H1 (cell line): ENCODE measurements around the gene PTPRD. TPM values are rescaled to one million over a fixed set of nuclear protein-coding genes. Genes with fewer than 3 reads are reported as not detected.

Experiments used
- BRCA1 ChIP-seq: IDR thresholded peaks from 2 replicates; pipeline ENCODE4 v1.6.1; 2012; ENCODE audit warnings: low read depth, low read length, improper control_type of control experiment
- CHD7 ChIP-seq: fragments of 300-600 bp; sonication (generic); IDR thresholded peaks from 2 replicates; pipeline ENCODE4 v1.7.1; 2012; ENCODE audit warnings: low read length, moderate library complexity, mild to moderate bottlenecking, inconsistent platforms; ENCODE audit not compliant: insufficient replicate concordance
- FOSL1 ChIP-seq: IDR thresholded peaks from 2 replicates; pipeline ENCODE4 v1.6.1; 2011; ENCODE audit warnings: mild to moderate bottlenecking, low read depth, low read length, moderate library complexity; ENCODE audit not compliant: insufficient read depth
- HDAC2 ChIP-seq, 2 experiments: fragments of 300-600 bp in 1 of 2; sonication (generic) in 1 of 2; IDR thresholded peaks; 2 replicates each; pipeline ENCODE4 v1.6.1; 2011 to 2012; ENCODE audit warnings: low read depth in 2 of 2, low read length in 2 of 2, mild to moderate bottlenecking in 2 of 2, moderate library complexity in 2 of 2, borderline replicate concordance in 1 of 2, inconsistent platforms in 1 of 2
- RBBP5 ChIP-seq: IDR thresholded peaks from 2 replicates; pipeline ENCODE4 v1.7.1; 2012; ENCODE audit warnings: low read depth, mild to moderate bottlenecking, inconsistent platforms, low read length, moderate library complexity, borderline replicate concordance
- RXRA ChIP-seq: IDR thresholded peaks from 2 replicates; pipeline ENCODE4 v1.6.1; 2011; ENCODE audit warnings: low read depth, mild to moderate bottlenecking, low read length, moderate library complexity; ENCODE audit not compliant: insufficient read depth
- SAP30 ChIP-seq: fragments of 300-600 bp; sonication (generic); IDR thresholded peaks from 2 replicates; pipeline ENCODE4 v1.7.1; 2012; ENCODE audit warnings: low read length, moderate library complexity, mild to moderate bottlenecking, inconsistent platforms; ENCODE audit not compliant: insufficient read depth, insufficient replicate concordance
- SIRT6 ChIP-seq: IDR thresholded peaks from one replicate; pipeline ENCODE4 v1.7.1; 2012; ENCODE audit warnings: low read length, inconsistent platforms
- USF2 ChIP-seq: IDR thresholded peaks from 2 replicates; pipeline ENCODE4 v1.6.1; 2011; ENCODE audit warnings: low read length, improper control_type of control experiment
- polyA plus RNA-seq, 7 experiments: library from polyadenylated mRNA; depleted of rRNA in 3 of 7; stranded (reverse) in 5 of 7; unstranded in 2 of 7; fragments of >200 nt in 5 of 7; fragments of 200-250 nt in 2 of 7; gene quantifications; 1 replicate in 5 of 7; 2 replicates in 1 of 7; 4 replicates in 1 of 7; pipeline versions ENCODE4 v1.2.1 to v1.2.3, GENCODE V29; 2011 to 2013; ENCODE audit warnings: missing spikeins in 2 of 7, mixed read lengths in 2 of 7
- total RNA-seq: library from RNA; stranded (reverse); fragmentation: NEBNext Ultra II Directional; extraction: Animal tissue kit (Norgen Biotek cat#: 25700); gene quantifications from 2 replicates; pipeline ENCODE4 v1.2.1, GENCODE V29; 2021

PTPRD gene
- total and polyA plus RNA-seq, 2 of the 8 experiments (the other 6 are each of a cell fraction or from before 2014, with no cell fraction given), result 17.2 to 77.0 TPM

- no peak for TF ChIP-seq CHD7
- TF ChIP-seq USF2, result no peak
- no peak for TF ChIP-seq RXRA
- no peak for TF ChIP-seq BRCA1
- no peak for TF ChIP-seq HDAC2 (IDR thresholded peaks at IDR 0.05; ENCODE audit: borderline replicate concordance in 1 of 2, low read depth in 2 of 2, low read length in 2 of 2)
- no peak for TF ChIP-seq SIRT6
- TF ChIP-seq SAP30, result no peak
- TF ChIP-seq FOSL1, result no peak
- no peak for TF ChIP-seq RBBP5
Observed at GRCh38 chr9:9585920-9586319, 1026.9 kb downstream of the PTPRD start (continued).
